PC-9 (cell line): ENCODE results near the gene ZP1. TPM values are rescaled to one million over a fixed set of nuclear protein-coding genes. Genes with fewer than 3 reads are reported as not detected.
A peak's percentile ranks its signal among the peaks of the same experiment; 100 is the strongest.
"Not testable (repeated sequence)": the region's sequence is repeated elsewhere in the genome, so short reads cannot be mapped to it uniquely, and the experiment has no call there.

Experiments used
- BruUV-seq: library from RNA; stranded (reverse); fragments of 400-500 nt; replicated peaks from 2 replicates; lab custom pipeline; 2021; lab: Mats Ljungman, UMichigan
- CTCF ChIA-PET: fragments of 300-600 bp; sonication (Branson Sonifier 250); formaldehyde crosslinking; loops from one replicate; lab custom pipeline; 2022; ENCODE audit warnings: antibody characterized with exemption; lab: Charles Lee
- POLR2A ChIA-PET: fragments of 300-600 bp; sonication (Branson Sonifier 250); formaldehyde crosslinking; loops from one replicate; lab custom pipeline; 2022; ENCODE audit warnings: antibody characterized with exemption; ENCODE audit not compliant: unreplicated experiment; lab: Charles Lee
- DNase-seq, 2 experiments: peaks; one replicate each; pipeline versions ENCODE4 v3.0.0 to v3.0.0-alpha.2; 2015 to 2022; ENCODE audit warnings: mixed read lengths in 1 of 2
- H2AFZ ChIP-seq: fragments of 200-600 bp; sonication (generic); 2 replicates; pipeline ENCODE4 v1.8.1; 2017; ENCODE audit warnings: antibody characterized with exemption
- H3F3A ChIP-seq: fragments of 200-600 bp; sonication (generic); 2 replicates; pipeline ENCODE4 v1.8.1; 2017; ENCODE audit warnings: antibody characterized with exemption, mild to moderate bottlenecking, low read depth; ENCODE audit not compliant: insufficient read depth
- H3K27ac ChIP-seq: fragments of 200-600 bp; sonication (generic); 2 replicates; pipeline ENCODE4 v1.6.1; 2016; ENCODE audit warnings: mixed run types
- H3K27me3 ChIP-seq: fragments of 200-600 bp; sonication (generic); 2 replicates; pipeline ENCODE4 v1.6.1; 2016; ENCODE audit warnings: low read depth, mixed run types; ENCODE audit not compliant: insufficient read depth
- H3K36me3 ChIP-seq: fragments of 200-600 bp; sonication (generic); 2 replicates; pipeline ENCODE4 v1.6.1; 2016; ENCODE audit warnings: low read depth, mixed run types
- H3K4me1 ChIP-seq: fragments of 200-600 bp; sonication (generic); replicated peaks from 2 replicates; pipeline ENCODE4 v1.6.1; 2016; ENCODE audit warnings: mixed run types; ENCODE audit not compliant: insufficient read depth
- H3K4me2 ChIP-seq: fragments of 200-600 bp; sonication (generic); 2 replicates; pipeline ENCODE4 v1.6.1; 2017; ENCODE audit warnings: mixed run types
- H3K4me3 ChIP-seq: fragments of 200-600 bp; sonication (generic); 2 replicates; pipeline ENCODE4 v1.6.1; 2016; ENCODE audit warnings: mixed run types
- H3K79me2 ChIP-seq: fragments of 200-600 bp; sonication (generic); 2 replicates; pipeline ENCODE4 v1.6.1; 2017; ENCODE audit warnings: low read depth, mixed run types
- H3K9me2 ChIP-seq: fragments of 200-600 bp; sonication (generic); 2 replicates; pipeline ENCODE4 v1.8.1; 2017; ENCODE audit warnings: mild to moderate bottlenecking; ENCODE audit not compliant: insufficient read depth
- H3K9me3 ChIP-seq: fragments of 200-600 bp; sonication (generic); 2 replicates; pipeline ENCODE4 v1.8.1; 2016; ENCODE audit warnings: low read depth; ENCODE audit not compliant: insufficient read depth
- H4K20me1 ChIP-seq: fragments of 200-600 bp; sonication (generic); 2 replicates; pipeline ENCODE4 v1.8.1; 2017; ENCODE audit not compliant: insufficient read depth
- CTCF ChIP-seq: fragments of 200-600 bp; sonication (generic); conservative IDR thresholded peaks from 2 replicates; pipeline ENCODE4 v1.6.1; 2017; ENCODE audit warnings: mixed run types, antibody characterized with exemption, mild to moderate bottlenecking, moderate library complexity
- EZH2 ChIP-seq: fragments of 200-600 bp; sonication (generic); IDR thresholded peaks from 2 replicates; pipeline ENCODE4 v1.8.0; 2017; ENCODE audit warnings: antibody characterized with exemption, low read depth
- intact Hi-C: fragments of 100-400 bp; cut with micrococcal nuclease; formaldehyde crosslinking; loops from one replicate; pipeline ENCODE4 v1.10.0; 2022; ENCODE audit not compliant: unreplicated experiment
- total RNA-seq: library from RNA; stranded (reverse); gene quantifications from 2 replicates; pipeline ENCODE4 v1.2.3, GENCODE V29; 2021

ZP1 gene
- total RNA-seq, 1 experiment from 2014 or later = not detected

DNA sequence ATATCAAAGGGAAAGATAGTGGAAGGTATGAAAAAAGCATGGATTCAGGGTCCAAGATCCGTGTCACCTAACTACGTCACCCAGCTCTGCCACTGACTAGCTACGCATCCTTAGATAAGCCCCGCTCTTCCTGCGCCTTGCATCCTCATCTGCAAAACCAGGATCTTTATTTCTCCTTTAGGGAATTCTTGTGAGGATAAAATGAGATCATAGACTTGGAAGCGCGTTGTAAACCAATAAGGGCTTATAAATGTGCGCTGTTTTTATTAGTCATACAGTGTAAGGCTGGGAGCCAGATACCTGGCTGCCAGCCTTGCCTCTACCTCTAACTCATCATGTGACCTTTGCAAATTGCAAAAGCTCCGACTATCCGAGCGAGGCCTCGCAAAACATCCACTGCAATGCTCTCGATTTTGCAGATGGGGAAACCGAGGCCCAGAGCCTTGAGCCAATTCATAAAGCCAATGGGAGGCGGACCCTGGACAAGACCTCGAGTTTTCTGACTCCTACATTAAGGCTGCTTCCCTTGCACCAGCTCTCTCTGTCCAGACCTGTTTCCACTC is 38.3 kb downstream of the ZP1 start:
- TSS peak; percentile 47 for BruUV-seq
- H3K4me3 ChIP-seq = peak overlapping the region; percentile 90
- peaks cover 14% of the 10 kb centered on the region for H3K36me3 ChIP-seq
- H3K9me3 ChIP-seq = no peaks in the 10 kb centered on the region
- H4K20me1 ChIP-seq = peaks cover 35% of the 10 kb centered on the region
- peaks cover 29% of the 10 kb centered on the region for H3F3A ChIP-seq
- H3K79me2 ChIP-seq = peaks cover 44% of the 10 kb centered on the region
- peaks cover 24% of the 10 kb centered on the region; the same call in 1 of the 2 replicates for H3K27me3 ChIP-seq
- POLR2A ChIA-PET = interaction anchor here (0.7 to 0.8 kb wide), 2 partner anchors 42 to 256 kb away, joined by 4 read pairs; partner anchors contain the start of gene VPS37C
- peak overlapping the region; percentile 81 for H3K27ac ChIP-seq
- peak overlapping the region; percentile 97 for H3K4me2 ChIP-seq
- CTCF ChIA-PET = interaction anchor here (0.6 to 1.5 kb wide), 2 partner anchors 10 to 1798 kb away, joined by 3 to 4 read pairs; partner anchors contain the start of gene FAM111B
- peak overlapping the region; percentile 89 for H2AFZ ChIP-seq
- peak in 1 of 2 experiments; percentile 71 for DNase-seq
- H3K4me1 ChIP-seq = peaks cover 23% of the 10 kb centered on the region
- H3K9me2 ChIP-seq = no peaks in the 10 kb centered on the region
- intact Hi-C loops = loop anchor here (1.0 to 5.0 kb wide), 3 partner anchors 64 to 281 kb away; no protein-coding TSS in a partner anchor
- no peak for TF ChIP-seq EZH2
- no peak for TF ChIP-seq CTCF

GRCh38 chr11:60906132-60906972 is 39.0 kb downstream of the ZP1 start, which contains the start of gene PRPF19:
Gene PRPF19 (minus strand): TSS chr11:60906585. CDS start chr11:60906382, 203 bp downstream.
- Histone ChIP-seq H3K36me3 (peaks cover 12% of the 10 kb centered on the region), H3K9me2 (no peaks in the 10 kb centered on the region), H3K27ac (peak within 1 kb of the TSS; percentile 81), H3K4me2 (peak within 1 kb of the TSS; percentile 97), H4K20me1 (peaks cover 33% of the 10 kb centered on the region), H3K9me3 (no peaks in the 10 kb centered on the region), H3F3A (peaks cover 26% of the 10 kb centered on the region), H3K4me3 (peak within 1 kb of the TSS; percentile 90), H3K79me2 (peaks cover 44% of the 10 kb centered on the region), H2AFZ (peak within 1 kb of the TSS; percentile 89), H3K27me3 (peaks cover 27% of the 10 kb centered on the region; the same call in 1 of the 2 replicates), H3K4me1 (peaks cover 23% of the 10 kb centered on the region)
- intact Hi-C loops = loop anchor here (1.0 to 5.0 kb wide), 3 partner anchors 65 to 280 kb away; no protein-coding TSS in a partner anchor
- POLR2A ChIA-PET = interaction anchor here (0.5 to 0.8 kb wide), 3 partner anchors 42 to 255 kb away, joined by 3 to 4 read pairs (median 4); partner anchors contain the start of gene VPS37C
- peak; percentile 94 to 99 for DNase-seq
- CTCF ChIA-PET = interaction anchor here (0.6 to 1.5 kb wide), 2 partner anchors 9 to 1799 kb away, joined by 3 to 4 read pairs; partner anchors contain the start of gene FAM111B
- no peak for TF ChIP-seq EZH2
- TF ChIP-seq CTCF = no peak
- BruUV-seq = no TSS peak

- no peak for DNase-seq
- Histone ChIP-seq H3K4me1 (peaks cover 29% of the 10 kb centered on the region), H3K4me2 (no peak overlapping the region), H3K4me3 (no peak overlapping the region), H2AFZ (no peak overlapping the region), H3K9me3 (no peaks in the 10 kb centered on the region), H3K79me2 (peaks cover 25% of the 10 kb centered on the region), H4K20me1 (peaks cover 16% of the 10 kb centered on the region), H3K27ac (no peak overlapping the region), H3K36me3 (no peaks in the 10 kb centered on the region; the same call in 1 of the 2 replicates), H3K27me3 (peaks cover 27% of the 10 kb centered on the region; the same call in 1 of the 2 replicates), H3K9me2 (no peaks in the 10 kb centered on the region), H3F3A (peaks cover 15% of the 10 kb centered on the region)
- no TSS peak for BruUV-seq
- TF ChIP-seq CTCF = no peak
- intact Hi-C loops = loop anchor here (5.0 kb wide), 1 partner anchor 243 kb away; no protein-coding TSS in a partner anchor
- ChIA-PET POLR2A (interaction anchor here (0.7 kb wide), 2 partner anchors 38 to 144 kb away, joined by 6 to 7 read pairs; no protein-coding TSS in a partner anchor), CTCF (no interaction called here)
These were observed 41.5 kb downstream of the ZP1 start for GRCh38 chr11:60908803-60909202.

- H4K20me1 ChIP-seq, H3K4me2 ChIP-seq, H3K9me2 ChIP-seq, BruUV-seq, H3K4me3 ChIP-seq, H2AFZ ChIP-seq, H3K36me3 ChIP-seq, CTCF ChIA-PET, H3K9me3 ChIP-seq, POLR2A ChIA-PET, DNase-seq, H3K27ac ChIP-seq: not testable (repeated sequence)
- Histone ChIP-seq H3K79me2 (peaks cover 23% of the 10 kb centered on the region), H3K4me1 (peaks cover 21% of the 10 kb centered on the region), H3F3A (peaks cover 14% of the 10 kb centered on the region), H3K27me3 (peaks cover 27% of the 10 kb centered on the region; the same call in 1 of the 2 replicates)
- intact Hi-C loops = loop anchor here (5.0 kb wide), 1 partner anchor 243 kb away; no protein-coding TSS in a partner anchor
These were observed 42.4 kb downstream of the ZP1 start for GRCh38 chr11:60909680-60910280.
